Activated CD8-positive, alpha-beta memory T cell treated with anti-CD3 and anti-CD28 coated beads, Interleukin-2, amount 50 U/mL, for 48 hours (primary cell): ENCODE results near the gene ACSF2.

Experiments
- DNase-seq: peaks from one replicate; pipeline ENCODE4 v3.0.0-alpha.2; 2020

ACSF2 gene

GRCh38 chr17:50505591-50506130, 79.6 kb downstream of the ACSF2 start:
- DNase-seq: no peak

- no peak for DNase-seq
These were observed 80.3 kb downstream of the ACSF2 start for GRCh38 chr17:50506298-50506697.

GRCh38 chr17:50507871-50508572, 82.0 kb downstream of the ACSF2 start, which contains the start of gene MYCBPAP:
MYCBPAP (plus strand) TSS chr17:50508439; CDS start chr17:50508675, 236 bp downstream.
- peak; percentile 91 for DNase-seq

- no peak for DNase-seq
These were observed 82.8 kb downstream of the ACSF2 start for GRCh38 chr17:50508573-50509460.

GRCh38 chr17:50511058-50511457, 85.0 kb downstream of the ACSF2 start:
- peak; percentile 66 for DNase-seq

- DNase-seq: no peak
These were observed 87.5 kb downstream of the ACSF2 start for GRCh38 chr17:50513495-50513894.

- no peak for DNase-seq
These were observed 88.4 kb downstream of the ACSF2 start for GRCh38 chr17:50514388-50514787.

- no peak for DNase-seq
These were observed 89.1 kb downstream of the ACSF2 start for GRCh38 chr17:50514936-50515702.

- DNase-seq: no peak
These were observed 91.0 kb downstream of the ACSF2 start for GRCh38 chr17:50517011-50517410.

GRCh38 chr17:50517504-50518383, 91.7 kb downstream of the ACSF2 start:
- DNase-seq: no peak

- no peak for DNase-seq
These were observed 92.5 kb downstream of the ACSF2 start for GRCh38 chr17:50518384-50519023.

GRCh38 chr17:50519141-50519834, 93.3 kb downstream of the ACSF2 start:
- no peak for DNase-seq

GRCh38 chr17:50520483-50520882, 94.5 kb downstream of the ACSF2 start:
- no peak for DNase-seq

- DNase-seq: no peak
These were observed 95.5 kb downstream of the ACSF2 start for GRCh38 chr17:50521514-50521913.

- DNase-seq: no peak
These were observed 96.7 kb downstream of the ACSF2 start for GRCh38 chr17:50522766-50523165.

GRCh38 chr17:50523208-50523607, 97.2 kb downstream of the ACSF2 start:
- DNase-seq: no peak
